ENCODE measurements around the gene PTPRJ. TPM values are rescaled to one million over a fixed set of nuclear protein-coding genes. Genes with fewer than 3 reads are reported as not detected.

Gene PTPRJ
- total and polyA plus RNA-seq, 4 donors = 4.1 to 24.7 (median 14.6) TPM

DNA sequence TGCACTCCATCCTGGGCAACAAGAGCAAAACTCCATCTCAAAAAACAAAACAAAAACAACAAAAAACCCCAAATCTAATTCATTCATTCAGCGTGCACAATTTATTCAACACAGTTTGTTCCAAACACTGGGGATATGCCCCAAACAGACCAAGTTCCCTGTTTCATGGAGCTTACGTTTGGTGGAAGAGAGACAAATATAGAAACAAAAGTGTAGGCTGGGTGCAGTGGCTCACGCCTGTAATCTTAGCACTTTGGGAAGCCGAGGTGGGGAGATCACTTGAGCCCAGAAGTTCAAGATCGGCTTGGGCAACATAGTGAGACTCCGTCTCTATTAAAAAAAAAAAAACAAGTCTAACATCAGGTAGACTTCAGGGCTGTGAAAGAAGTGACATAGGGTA is 52.4 kb downstream of the PTPRJ start:
- WGBS = 87% methylated on average over 6 of the region's 6 CpGs
- no peak for DNase-seq (ENCODE audit: low spot score)
- Histone ChIP-seq H3K27ac (ENCODE audit: low read depth in 1 of 2, low read length in 2 of 2) (no peak overlapping the region), H3K4me1 (ENCODE audit: control insufficient read depth in 4 of 4, insufficient read depth in 4 of 4, low read length in 3 of 4) (peaks cover 0 to 16% (median 10%) of the 10 kb centered on the region in 4 donors), H3K9ac (ENCODE audit: low read depth in 1 of 2, low read length in 2 of 2) (no peak overlapping the region), H3K36me3 (ENCODE audit: control insufficient read depth in 4 of 4, insufficient read depth in 3 of 4, low read depth in 1 of 4, low read length in 3 of 4) (no peaks in the 10 kb centered on the region), H3K9me3 (ENCODE audit: control insufficient read depth in 4 of 4, low read length in 3 of 4) (no peaks in the 10 kb centered on the region), H3K27me3 (ENCODE audit: control insufficient read depth in 4 of 4, insufficient read depth in 4 of 4, low read length in 3 of 4) (no peaks in the 10 kb centered on the region), H3K4me3 (ENCODE audit: low read depth in 1 of 3, low read length in 3 of 3) (no peak overlapping the region)
- TF ChIP-seq FOXA2 (IDR thresholded peaks at IDR 0.05) (no peak), JUND (IDR thresholded peaks at IDR 0.05) (no peak), EGR1 (IDR thresholded peaks at IDR 0.05; ENCODE audit: low read depth in 2 of 2) (no peak), HNF4A (conservative IDR thresholded peaks at IDR 0.05) (no peak), YY1 (IDR thresholded peaks at IDR 0.05) (no peak), RAD21 (IDR thresholded peaks at IDR 0.05) (no peak)
- TF ChIP-seq, protein P1, sequence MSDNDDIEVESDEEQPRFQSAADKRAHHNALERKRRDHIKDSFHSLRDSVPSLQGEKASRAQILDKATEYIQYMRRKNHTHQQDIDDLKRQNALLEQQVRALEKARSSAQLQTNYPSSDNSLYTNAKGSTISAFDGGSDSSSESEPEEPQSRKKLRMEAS (IDR thresholded peaks at IDR 0.05) = no peak
- TF ChIP-seq, protein P2, sequence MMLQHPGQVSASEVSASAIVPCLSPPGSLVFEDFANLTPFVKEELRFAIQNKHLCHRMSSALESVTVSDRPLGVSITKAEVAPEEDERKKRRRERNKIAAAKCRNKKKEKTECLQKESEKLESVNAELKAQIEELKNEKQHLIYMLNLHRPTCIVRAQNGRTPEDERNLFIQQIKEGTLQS (IDR thresholded peaks at IDR 0.05) = no peak
- TF ChIP-seq, protein P3, sequence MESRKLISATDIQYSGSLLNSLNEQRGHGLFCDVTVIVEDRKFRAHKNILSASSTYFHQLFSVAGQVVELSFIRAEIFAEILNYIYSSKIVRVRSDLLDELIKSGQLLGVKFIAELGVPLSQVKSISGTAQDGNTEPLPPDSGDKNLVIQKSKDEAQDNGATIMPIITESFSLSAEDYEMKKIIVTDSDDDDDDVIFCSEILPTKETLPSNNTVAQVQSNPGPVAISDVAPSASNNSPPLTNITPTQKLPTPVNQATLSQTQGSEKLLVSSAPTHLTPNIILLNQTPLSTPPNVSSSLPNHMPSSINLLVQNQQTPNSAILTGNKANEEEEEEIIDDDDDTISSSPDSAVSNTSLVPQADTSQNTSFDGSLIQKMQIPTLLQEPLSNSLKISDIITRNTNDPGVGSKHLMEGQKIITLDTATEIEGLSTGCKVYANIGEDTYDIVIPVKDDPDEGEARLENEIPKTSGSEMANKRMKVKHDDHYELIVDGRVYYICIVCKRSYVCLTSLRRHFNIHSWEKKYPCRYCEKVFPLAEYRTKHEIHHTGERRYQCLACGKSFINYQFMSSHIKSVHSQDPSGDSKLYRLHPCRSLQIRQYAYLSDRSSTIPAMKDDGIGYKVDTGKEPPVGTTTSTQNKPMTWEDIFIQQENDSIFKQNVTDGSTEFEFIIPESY (IDR thresholded peaks at IDR 0.05) = no peak

DNA sequence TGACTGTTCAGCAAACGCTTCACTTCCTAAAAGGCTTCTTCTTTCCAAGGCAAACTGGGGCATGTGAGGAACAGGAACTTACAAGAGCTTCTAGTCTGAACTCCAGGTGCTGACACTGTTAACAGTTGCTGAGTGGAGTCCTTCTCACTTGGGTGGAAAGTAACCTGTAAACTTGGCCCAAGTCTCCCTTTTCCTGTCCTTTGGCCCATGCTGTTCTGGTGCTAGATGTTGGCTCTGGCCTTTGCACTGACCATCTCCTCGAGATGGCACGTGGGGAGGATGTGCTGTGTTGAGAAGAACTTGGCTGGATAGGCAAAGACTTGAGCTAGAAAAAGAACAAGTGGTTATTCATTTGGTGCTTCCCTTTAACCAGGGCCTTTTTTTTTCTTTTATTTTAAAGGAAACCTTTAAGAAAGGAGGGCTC is 53.6 kb downstream of the PTPRJ start:
- Histone ChIP-seq H3K4me3 (ENCODE audit: low read depth in 1 of 3, low read length in 3 of 3) (no peak overlapping the region), H3K9me3 (ENCODE audit: control insufficient read depth in 4 of 4, low read length in 3 of 4) (no peaks in the 10 kb centered on the region), H3K27ac (ENCODE audit: low read depth in 1 of 2, low read length in 2 of 2) (peak overlapping the region in 1 of 2 donors; percentile 2), H3K9ac (ENCODE audit: low read depth in 1 of 2, low read length in 2 of 2) (no peak overlapping the region), H3K36me3 (ENCODE audit: control insufficient read depth in 4 of 4, insufficient read depth in 3 of 4, low read depth in 1 of 4, low read length in 3 of 4) (no peaks in the 10 kb centered on the region), H3K4me1 (ENCODE audit: control insufficient read depth in 4 of 4, insufficient read depth in 4 of 4, low read length in 3 of 4) (peaks cover 0 to 16% (median 10%) of the 10 kb centered on the region in 4 donors), H3K27me3 (ENCODE audit: control insufficient read depth in 4 of 4, insufficient read depth in 4 of 4, low read length in 3 of 4) (no peaks in the 10 kb centered on the region)
- no peak for DNase-seq (ENCODE audit: low spot score)
- TF ChIP-seq RXRA (IDR thresholded peaks at IDR 0.05) = no peak
- WGBS = 49% methylated on average over 3 of the region's 3 CpGs

DNA sequence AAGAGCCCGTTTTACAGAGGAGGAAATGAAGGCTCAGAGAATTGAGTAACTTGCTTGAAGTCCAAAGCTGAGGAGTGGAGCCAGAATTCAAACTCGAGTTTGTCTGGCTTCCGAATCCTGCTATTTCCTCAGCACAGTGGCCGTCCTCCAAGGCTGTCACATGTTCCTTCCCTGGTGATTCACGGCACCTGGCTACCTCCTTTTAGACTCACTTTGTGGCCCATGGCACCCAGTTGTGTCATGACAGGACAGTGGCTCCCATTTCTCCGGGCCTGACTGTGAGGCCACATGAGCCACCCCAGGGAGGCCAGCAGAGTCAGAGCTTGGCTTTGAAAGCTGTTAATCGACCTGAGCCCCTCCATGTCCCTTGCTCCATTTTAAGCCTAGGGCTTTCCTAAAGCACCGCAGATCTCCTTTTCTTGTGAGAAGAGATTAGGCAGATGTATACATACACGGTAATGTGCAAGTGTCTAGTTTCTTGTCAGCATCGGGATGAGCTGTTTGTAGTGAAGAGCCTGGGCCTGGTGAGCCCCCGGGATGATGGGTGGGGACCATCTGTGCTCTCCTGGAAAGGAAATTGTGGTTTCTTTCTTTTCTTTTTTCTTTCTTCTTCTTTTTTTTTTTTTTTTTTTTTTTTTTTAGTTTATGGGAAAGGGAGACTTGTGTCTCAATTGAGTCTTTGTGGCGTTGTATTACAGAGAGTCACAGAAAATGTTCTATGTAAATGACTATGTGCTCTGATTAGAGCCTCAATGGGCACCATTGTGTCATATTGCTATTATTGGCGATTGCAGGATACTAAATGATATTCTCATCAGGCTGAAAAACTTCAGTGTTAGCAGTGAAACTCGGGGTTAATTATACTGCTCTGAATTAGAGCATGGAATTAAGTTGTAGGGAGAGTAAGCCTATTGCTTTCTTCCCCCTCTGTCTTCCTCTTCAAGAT is 54.8 kb downstream of the PTPRJ start:
- Histone ChIP-seq H3K36me3 (ENCODE audit: control insufficient read depth in 4 of 4, insufficient read depth in 3 of 4, low read depth in 1 of 4, low read length in 3 of 4) (no peaks in the 10 kb centered on the region), H3K27ac (ENCODE audit: low read depth in 1 of 2, low read length in 2 of 2) (no peak overlapping the region), H3K4me1 (ENCODE audit: control insufficient read depth in 4 of 4, insufficient read depth in 4 of 4, low read length in 3 of 4) (peaks cover 0 to 17% (median 9%) of the 10 kb centered on the region in 4 donors), H3K9me3 (ENCODE audit: control insufficient read depth in 4 of 4, low read length in 3 of 4) (no peaks in the 10 kb centered on the region), H3K9ac (ENCODE audit: low read depth in 1 of 2, low read length in 2 of 2) (no peak overlapping the region), H3K27me3 (ENCODE audit: control insufficient read depth in 4 of 4, insufficient read depth in 4 of 4, low read length in 3 of 4) (no peaks in the 10 kb centered on the region), H3K4me3 (ENCODE audit: low read depth in 1 of 3, low read length in 3 of 3) (no peak overlapping the region)
- 82% methylated on average over 14 of the region's 14 CpGs for WGBS
- DNase-seq (ENCODE audit: low spot score) = no peak
- no peak for TF ChIP-seq FOXA2 (IDR thresholded peaks at IDR 0.05)
- TF ChIP-seq EGR1 (IDR thresholded peaks at IDR 0.05; ENCODE audit: low read depth in 2 of 2) = no peak
- no peak for TF ChIP-seq YY1 (IDR thresholded peaks at IDR 0.05)
- TF ChIP-seq FOXA1 (IDR thresholded peaks at IDR 0.05) = no peak
- TF ChIP-seq, protein P3 (IDR thresholded peaks at IDR 0.05) = no peak

Measured in liver (tissue), 9 donors.